Measurements from ENCODE around the gene TMEM220.
"Not testable (repeated sequence)": the region's sequence is repeated elsewhere in the genome, so short reads cannot be mapped to it uniquely, and the experiment has no call there.

The TMEM220 gene

DNA sequence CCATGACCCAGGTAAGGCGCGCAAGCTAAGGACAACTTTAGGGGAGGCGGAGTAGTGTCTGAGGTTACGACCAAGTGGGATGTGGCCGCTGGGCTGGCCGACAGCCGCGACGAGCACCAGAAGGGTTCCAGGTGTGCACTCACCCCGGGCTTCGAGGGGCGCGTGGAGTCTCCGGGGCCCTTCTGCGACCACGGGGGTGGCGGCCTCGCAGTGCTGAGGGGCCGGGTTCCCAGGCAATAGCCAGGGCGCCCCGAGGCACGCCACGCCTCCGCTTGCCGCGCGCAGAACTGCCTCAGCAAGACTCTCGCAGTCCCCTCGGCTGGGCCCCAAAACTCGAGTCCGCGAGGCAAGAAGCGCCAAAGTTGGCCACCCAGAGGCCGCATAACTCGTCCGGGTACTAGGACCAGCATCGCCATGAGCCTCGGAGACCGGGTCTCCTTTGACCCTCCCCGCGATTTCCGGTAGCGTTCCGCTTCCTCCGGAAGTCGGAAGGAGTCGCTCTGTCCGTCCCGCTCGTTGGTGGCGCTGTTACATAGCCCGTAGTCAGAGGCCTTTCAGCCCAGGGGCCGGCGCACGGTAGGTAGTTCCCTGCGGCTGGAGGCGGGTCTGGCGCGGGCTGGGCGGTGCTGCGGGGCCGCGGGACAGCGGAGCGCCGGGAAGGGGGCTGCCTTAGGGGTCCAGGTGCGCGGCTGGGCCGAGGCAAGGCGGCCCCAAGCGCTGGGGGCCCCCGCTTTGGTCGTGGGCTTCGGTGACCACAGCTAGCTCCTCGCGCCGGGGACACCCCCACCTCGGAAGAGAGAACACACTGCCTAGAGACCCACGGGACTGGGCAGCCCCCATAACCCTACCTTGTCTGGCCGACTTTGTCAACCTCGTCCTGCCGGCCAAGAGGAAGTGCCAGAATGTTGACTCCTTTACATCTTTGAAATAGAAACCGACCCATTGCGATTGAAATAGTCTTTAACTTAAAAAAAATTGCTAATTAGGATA, 32.4 kb downstream of the TMEM220 start, which contains the start of the genes ADPRM and SCO1:
Gene ADPRM (plus strand): TSS at position 503 of the 990 bp plus-strand sequence. CDS start 7,333 bp downstream, outside the sequence.
Gene SCO1 (minus strand): TSS at position 442 of the 990 bp plus-strand sequence. CDS start 26 bp downstream, at position 416.
- Histone ChIP-seq H3K27ac (no peak within 1 kb of the TSS), H3K36me3 (ENCODE audit: insufficient read depth) (no peaks in the 10 kb centered on the region), H3K79me2 (ENCODE audit: insufficient read depth, low read depth) (no peaks in the 10 kb centered on the region), H3K27me3 (ENCODE audit: insufficient read depth, low read depth) (no peaks in the 10 kb centered on the region), H4K20me1 (ENCODE audit: insufficient read depth) (no peaks in the 10 kb centered on the region), H3K9ac (peak within 1 kb of the TSS; percentile 22; the same call in 1 of the 2 replicates), H2AFZ (ENCODE audit: low read depth) (peak within 1 kb of the TSS; percentile 54), H3K4me3 (IDR thresholded peaks at IDR 0.05; ENCODE audit: insufficient read depth, low read depth, low read length) (no peak within 1 kb of the TSS), H3K4me1 (ENCODE audit: low read depth, poor library complexity, severe bottlenecking) (no peaks in the 10 kb centered on the region), H3K4me2 (peak within 1 kb of the TSS; percentile 17; the same call in 1 of the 2 replicates)
- TF ChIP-seq, protein P1, sequence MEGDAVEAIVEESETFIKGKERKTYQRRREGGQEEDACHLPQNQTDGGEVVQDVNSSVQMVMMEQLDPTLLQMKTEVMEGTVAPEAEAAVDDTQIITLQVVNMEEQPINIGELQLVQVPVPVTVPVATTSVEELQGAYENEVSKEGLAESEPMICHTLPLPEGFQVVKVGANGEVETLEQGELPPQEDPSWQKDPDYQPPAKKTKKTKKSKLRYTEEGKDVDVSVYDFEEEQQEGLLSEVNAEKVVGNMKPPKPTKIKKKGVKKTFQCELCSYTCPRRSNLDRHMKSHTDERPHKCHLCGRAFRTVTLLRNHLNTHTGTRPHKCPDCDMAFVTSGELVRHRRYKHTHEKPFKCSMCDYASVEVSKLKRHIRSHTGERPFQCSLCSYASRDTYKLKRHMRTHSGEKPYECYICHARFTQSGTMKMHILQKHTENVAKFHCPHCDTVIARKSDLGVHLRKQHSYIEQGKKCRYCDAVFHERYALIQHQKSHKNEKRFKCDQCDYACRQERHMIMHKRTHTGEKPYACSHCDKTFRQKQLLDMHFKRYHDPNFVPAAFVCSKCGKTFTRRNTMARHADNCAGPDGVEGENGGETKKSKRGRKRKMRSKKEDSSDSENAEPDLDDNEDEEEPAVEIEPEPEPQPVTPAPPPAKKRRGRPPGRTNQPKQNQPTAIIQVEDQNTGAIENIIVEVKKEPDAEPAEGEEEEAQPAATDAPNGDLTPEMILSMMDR (conservative IDR thresholded peaks at IDR 0.05; ENCODE audit: low read depth, low read length): no peak

DNA sequence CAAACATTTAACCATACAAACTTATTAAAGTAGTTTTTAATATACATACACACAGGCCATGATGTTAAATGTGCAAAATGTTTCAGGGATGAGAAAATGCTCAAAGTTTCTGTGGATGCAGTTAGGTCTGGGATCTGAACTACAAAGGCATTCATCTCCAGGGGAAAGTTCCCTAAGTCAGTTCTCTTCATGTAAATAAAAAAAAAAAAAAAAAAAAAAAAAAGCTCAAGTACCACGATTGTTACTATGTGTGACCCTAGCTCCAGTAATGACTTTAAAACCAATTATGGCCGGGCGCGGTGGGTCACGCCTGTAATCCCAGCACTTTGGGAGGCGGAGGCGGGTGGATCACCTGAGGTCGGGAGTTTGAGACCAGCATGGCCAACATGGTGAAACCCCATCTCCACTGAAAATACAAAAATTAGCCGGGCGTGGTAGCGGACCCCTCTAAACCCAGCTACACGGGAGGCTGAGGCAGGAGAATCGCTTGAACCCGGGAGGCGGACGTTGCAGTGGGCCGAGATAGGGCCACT, 33.9 kb downstream of the TMEM220 start:
- H3K27ac ChIP-seq; H2AFZ ChIP-seq (ENCODE audit: low read depth); H3K27me3 ChIP-seq (ENCODE audit: insufficient read depth, low read depth); H3K4me1 ChIP-seq (ENCODE audit: low read depth, poor library complexity, severe bottlenecking); H3K9ac ChIP-seq; H3K79me2 ChIP-seq (ENCODE audit: insufficient read depth, low read depth); H4K20me1 ChIP-seq (ENCODE audit: insufficient read depth); H3K36me3 ChIP-seq (ENCODE audit: insufficient read depth); H3K4me3 ChIP-seq (IDR thresholded peaks at IDR 0.05; ENCODE audit: insufficient read depth, low read depth, low read length); H3K4me2 ChIP-seq: not testable (repeated sequence)

DNA sequence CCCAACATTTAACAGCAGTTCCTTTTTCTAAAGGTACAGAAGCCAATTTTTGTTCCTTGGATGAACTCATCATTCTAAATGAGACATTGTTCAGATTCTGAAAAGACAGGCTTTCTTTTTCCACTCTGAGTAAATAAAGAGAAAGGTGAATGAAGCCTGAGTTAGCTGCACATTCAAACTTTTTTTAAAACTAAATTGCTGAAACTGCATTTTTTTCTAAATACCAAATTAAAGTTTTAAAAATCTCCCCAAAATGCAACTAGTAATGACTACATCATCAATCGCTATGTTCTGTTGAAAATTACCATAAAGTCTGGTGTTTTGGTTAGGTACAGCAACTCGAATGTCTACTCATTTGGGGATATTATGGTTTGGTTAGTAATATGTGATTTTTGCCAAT, 42.3 kb downstream of the TMEM220 start:
- H3K4me3 ChIP-seq (IDR thresholded peaks at IDR 0.05; ENCODE audit: insufficient read depth, low read depth, low read length): no peak overlapping the region
- H3K79me2 ChIP-seq (ENCODE audit: insufficient read depth, low read depth): no peaks in the 10 kb centered on the region
- no peak overlapping the region for H2AFZ ChIP-seq (ENCODE audit: low read depth)
- no peaks in the 10 kb centered on the region for H4K20me1 ChIP-seq (ENCODE audit: insufficient read depth)
- no peaks in the 10 kb centered on the region for H3K27me3 ChIP-seq (ENCODE audit: insufficient read depth, low read depth)
- H3K4me2 ChIP-seq: no peak overlapping the region
- H3K36me3 ChIP-seq (ENCODE audit: insufficient read depth): no peaks in the 10 kb centered on the region
- H3K27ac ChIP-seq: no peak overlapping the region
- H3K4me1 ChIP-seq (ENCODE audit: low read depth, poor library complexity, severe bottlenecking): no peaks in the 10 kb centered on the region
- no peak overlapping the region for H3K9ac ChIP-seq
- TF ChIP-seq, protein P1 (conservative IDR thresholded peaks at IDR 0.05; ENCODE audit: low read depth, low read length): no peak

DNA sequence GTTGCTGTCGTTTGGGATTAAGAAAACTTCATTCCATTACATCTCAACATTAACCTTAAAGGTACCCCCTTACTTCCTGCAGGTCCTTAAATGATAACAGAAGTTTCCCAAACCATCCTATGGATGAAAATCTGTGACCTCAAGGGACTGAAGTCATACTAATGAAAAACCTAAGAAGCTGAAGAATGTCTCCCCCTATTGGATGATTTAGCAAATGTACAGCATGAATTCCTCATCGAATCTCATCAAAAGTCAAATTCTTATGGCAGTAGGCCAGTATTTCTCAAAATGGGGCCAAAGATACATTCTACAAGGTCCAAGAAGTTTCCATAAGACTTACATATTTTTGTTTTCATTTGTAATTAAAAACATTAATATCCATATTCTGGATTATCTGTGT, 46.0 kb downstream of the TMEM220 start:
- no peaks in the 10 kb centered on the region for H3K36me3 ChIP-seq (ENCODE audit: insufficient read depth)

More for the DNA sequence above, 46.0 kb downstream of the TMEM220 start:
- Histone ChIP-seq H3K79me2 (ENCODE audit: insufficient read depth, low read depth) (no peaks in the 10 kb centered on the region), H3K4me3 (IDR thresholded peaks at IDR 0.05; ENCODE audit: insufficient read depth, low read depth, low read length) (no peak overlapping the region), H3K27me3 (ENCODE audit: insufficient read depth, low read depth) (no peaks in the 10 kb centered on the region), H4K20me1 (ENCODE audit: insufficient read depth) (no peaks in the 10 kb centered on the region), H3K27ac (no peak overlapping the region), H3K4me2 (no peak overlapping the region), H3K9ac (no peak overlapping the region), H2AFZ (ENCODE audit: low read depth) (no peak overlapping the region), H3K4me1 (ENCODE audit: low read depth, poor library complexity, severe bottlenecking) (no peaks in the 10 kb centered on the region)
- TF ChIP-seq, protein P1 (conservative IDR thresholded peaks at IDR 0.05; ENCODE audit: low read depth, low read length): no peak; the same call in 1 of the 2 replicates
